ENCODE data around the gene MOB1B. TPM values are rescaled to one million over a fixed set of nuclear protein-coding genes. Genes with fewer than 3 reads are reported as not detected.
A peak's percentile ranks its signal among the peaks of the same experiment; 100 is the strongest.

Gene MOB1B
- total and polyA plus RNA-seq, 12 donors = 3.9 to 33.4 (median 19.4) TPM

GRCh38 chr4:70945452-70946055, 43.4 kb downstream of the MOB1B start:
- DNase-seq = no peak
- Histone ChIP-seq H3K4me1 (peaks cover 0 to 57% (median 0%) of the 10 kb centered on the region in 9 donors), H3K36me3 (no peaks in the 10 kb centered on the region), H3K4me3 (no peak overlapping the region), H3K27me3 (no peaks in the 10 kb centered on the region), H3K9me3 (no peaks in the 10 kb centered on the region), H3K27ac (peak overlapping the region in 2 of 10 donors; percentile 38 to 55)
- ATAC-seq = no peak
- 84 to 85% methylated on average over 3 of the region's 3 CpGs for WGBS, 2 donors
- TF ChIP-seq CTCF (IDR thresholded peaks at IDR 0.05) = no peak
- intact Hi-C loops (cut with DNase I) = no loop called here

DNA sequence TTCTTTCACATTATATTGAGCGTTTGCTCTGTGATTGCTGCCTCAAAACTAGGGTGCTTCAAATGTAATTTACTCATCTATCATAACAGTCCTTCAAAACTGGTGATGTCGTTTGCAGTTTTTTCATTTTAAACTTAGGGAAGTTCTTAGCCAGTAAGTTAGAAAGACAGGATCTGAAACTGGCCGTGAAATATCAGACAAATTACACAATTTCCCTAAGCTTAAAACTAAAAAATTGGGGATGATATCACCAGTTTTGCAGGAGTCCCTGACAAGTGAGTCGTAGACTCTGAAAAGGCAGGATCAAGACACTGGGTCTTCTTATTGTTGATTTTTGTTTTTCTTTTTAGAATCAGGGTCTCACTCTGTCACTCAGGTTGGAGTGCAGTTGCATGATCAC, 44.8 kb downstream of the MOB1B start:
- 82 to 92% methylated on average over 4 of the region's 4 CpGs for WGBS, 2 donors
- no peaks in the 10 kb centered on the region for H3K9me3 ChIP-seq
- ATAC-seq = no peak
- peak overlapping the region in 2 of 10 donors; percentile 3 to 76 for H3K27ac ChIP-seq
- no peak for DNase-seq
- no peaks in the 10 kb centered on the region for H3K36me3 ChIP-seq
- H3K4me3 ChIP-seq = no peak overlapping the region
- no peak for TF ChIP-seq CTCF (IDR thresholded peaks at IDR 0.05)
- H3K27me3 ChIP-seq = no peaks in the 10 kb centered on the region
- H3K4me1 ChIP-seq = peaks cover 0 to 57% (median 0%) of the 10 kb centered on the region in 9 donors
- intact Hi-C loops (cut with DNase I) = no loop called here

- Histone ChIP-seq H3K27ac (peak overlapping the region in 1 of 10 donors; percentile 45), H3K9me3 (no peaks in the 10 kb centered on the region), H3K4me3 (no peak overlapping the region), H3K36me3 (no peaks in the 10 kb centered on the region), H3K4me1 (peaks cover 0 to 52% (median 0%) of the 10 kb centered on the region in 9 donors), H3K27me3 (no peaks in the 10 kb centered on the region)
- 79 to 81% methylated on average over 5 of the region's 5 CpGs for WGBS, 2 donors
- TF ChIP-seq CTCF (IDR thresholded peaks at IDR 0.05) = peak in 3 of 9 donors; percentile 17 to 26 (median 22)
- ATAC-seq (peak in 2 of 8 donors; percentile 13 to 44), DNase-seq (no peak)
- intact Hi-C loops (cut with DNase I) = no loop called here
Observed at GRCh38 chr4:70948665-70949260, 46.6 kb downstream of the MOB1B start.

DNA sequence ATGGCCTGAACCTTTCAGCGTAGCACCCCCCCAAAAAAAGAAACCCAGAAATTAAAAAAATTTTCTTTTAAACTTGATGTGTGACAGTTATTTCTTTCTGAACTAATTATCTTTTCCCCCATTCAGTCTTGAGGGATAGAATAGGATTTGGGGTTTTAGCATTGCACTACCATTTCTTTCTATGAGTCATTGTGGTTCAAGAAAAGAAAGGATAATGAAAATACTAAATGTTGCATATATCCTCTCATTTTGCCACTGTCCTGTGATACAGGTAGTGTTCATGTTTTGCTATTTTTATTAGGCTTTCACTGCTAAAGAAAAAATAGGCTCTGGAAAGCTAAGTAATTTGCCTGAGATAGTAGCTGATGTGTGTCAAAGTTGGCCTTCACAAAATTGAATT, 51.9 kb downstream of the MOB1B start:
- 38 to 98% methylated on average over 1 of the region's 1 CpG for WGBS, 2 donors
- intact Hi-C loops (cut with DNase I) = no loop called here
- no peaks in the 10 kb centered on the region for H3K27me3 ChIP-seq
- peak overlapping the region in 1 of 10 donors; percentile 70 for H3K27ac ChIP-seq
- no peak for ATAC-seq
- no peak for DNase-seq
- peaks cover 0 to 3% (median 0%) of the 10 kb centered on the region in 9 donors for H3K36me3 ChIP-seq
- H3K9me3 ChIP-seq = no peaks in the 10 kb centered on the region
- peaks cover 0 to 18% (median 0%) of the 10 kb centered on the region in 9 donors for H3K4me1 ChIP-seq
- TF ChIP-seq CTCF (IDR thresholded peaks at IDR 0.05) = no peak
- H3K4me3 ChIP-seq = no peak overlapping the region

Data from heart right ventricle (tissue), 16 donors.